Gastroesophageal sphincter (tissue), 3 donors: ENCODE measurements around the gene NOD2.

ENCODE experiments used
- POLR2AphosphoS5 ChIP-seq: sonication (generic); formaldehyde crosslinking; IDR thresholded peaks from one replicate; pipeline ENCODE4 v1.6.1; 2017; ENCODE audit warnings: antibody characterized with exemption
- TF ChIP-seq, protein P1 (sequence below), 4 experiments: fragments of 200-600 bp in 2 of 4; fragments of 450-650 bp in 2 of 4; sonication (generic) in 1 of 4; IDR thresholded peaks; one replicate each; pipeline ENCODE4 v1.5.1; 2017 to 2019; ENCODE audit warnings: antibody characterized with exemption in 4 of 4, mild to moderate bottlenecking in 2 of 4, moderate library complexity in 2 of 4

DNA sequence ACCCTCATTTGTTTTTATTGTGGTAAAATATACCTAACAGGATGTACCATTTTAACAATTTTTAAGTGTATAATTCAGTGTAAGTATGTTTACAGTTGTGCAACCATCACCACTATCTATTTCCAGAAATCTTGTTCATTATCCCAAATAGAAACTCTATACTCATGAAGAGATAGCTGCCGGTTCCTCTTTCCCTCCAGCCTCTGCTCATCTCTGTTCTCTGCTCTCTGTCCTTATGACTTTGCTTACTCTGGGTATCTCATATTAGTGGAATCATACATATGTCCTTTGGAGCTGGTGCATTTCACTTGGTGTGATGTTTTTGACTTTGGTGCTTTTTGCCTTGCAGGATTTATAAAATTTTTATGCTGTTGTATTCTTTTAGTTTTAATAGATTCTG lies 67.9 kb downstream of the NOD2 start:
- no peak for TF ChIP-seq POLR2AphosphoS5
- TF ChIP-seq, protein P1, sequence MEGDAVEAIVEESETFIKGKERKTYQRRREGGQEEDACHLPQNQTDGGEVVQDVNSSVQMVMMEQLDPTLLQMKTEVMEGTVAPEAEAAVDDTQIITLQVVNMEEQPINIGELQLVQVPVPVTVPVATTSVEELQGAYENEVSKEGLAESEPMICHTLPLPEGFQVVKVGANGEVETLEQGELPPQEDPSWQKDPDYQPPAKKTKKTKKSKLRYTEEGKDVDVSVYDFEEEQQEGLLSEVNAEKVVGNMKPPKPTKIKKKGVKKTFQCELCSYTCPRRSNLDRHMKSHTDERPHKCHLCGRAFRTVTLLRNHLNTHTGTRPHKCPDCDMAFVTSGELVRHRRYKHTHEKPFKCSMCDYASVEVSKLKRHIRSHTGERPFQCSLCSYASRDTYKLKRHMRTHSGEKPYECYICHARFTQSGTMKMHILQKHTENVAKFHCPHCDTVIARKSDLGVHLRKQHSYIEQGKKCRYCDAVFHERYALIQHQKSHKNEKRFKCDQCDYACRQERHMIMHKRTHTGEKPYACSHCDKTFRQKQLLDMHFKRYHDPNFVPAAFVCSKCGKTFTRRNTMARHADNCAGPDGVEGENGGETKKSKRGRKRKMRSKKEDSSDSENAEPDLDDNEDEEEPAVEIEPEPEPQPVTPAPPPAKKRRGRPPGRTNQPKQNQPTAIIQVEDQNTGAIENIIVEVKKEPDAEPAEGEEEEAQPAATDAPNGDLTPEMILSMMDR (IDR thresholded peaks at IDR 0.05) = no peak
